IMR-90 (cell line): Measurements from ENCODE around the gene PPP1R14B. TPM values are rescaled to one million over a fixed set of nuclear protein-coding genes. Genes with fewer than 3 reads are reported as not detected.

Source experiments
- ATAC-seq: fragments of 200-7000 bp; cut with Tn5 transposase; 2 replicates; pipeline ENCODE4 v1.9.1; 2020; ENCODE audit warnings: low read depth, mild to moderate bottlenecking, moderate library complexity
- BruUV-seq: library from RNA; stranded (reverse); fragments of 400-500 nt; replicated peaks from 2 replicates; lab custom pipeline; 2021; lab: Mats Ljungman, UMichigan
- CTCF ChIA-PET: fragments of 300-600 bp; formaldehyde crosslinking; extraction: SDS; loops from one replicate; lab custom pipeline; 2021; ENCODE audit warnings: antibody characterized with exemption; lab: Yijun Ruan, JAX
- POLR2A ChIA-PET: fragments of 300-600 bp; sonication (Branson Sonifier 250); formaldehyde crosslinking; loops from one replicate; lab custom pipeline; 2022; ENCODE audit warnings: antibody characterized with exemption; ENCODE audit not compliant: unreplicated experiment; lab: Charles Lee
- DNase-seq: peaks from one replicate; pipeline ENCODE4 v3.0.0; 2013
- H2AFZ ChIP-seq: replicated peaks from 2 replicates; pipeline ENCODE3; 2013; ENCODE audit warnings: low read length, mild to moderate bottlenecking; ENCODE audit not compliant: poor library complexity
- H2AK5ac ChIP-seq: 2 replicates; pipeline ENCODE4 v1.6.1; 2013; ENCODE audit warnings: low read depth, low read length, inconsistent platforms
- H2AK9ac ChIP-seq: replicated peaks from 2 replicates; pipeline ENCODE3; 2013; ENCODE audit warnings: mild to moderate bottlenecking, low read depth, low read length, moderate library complexity; ENCODE audit not compliant: poor library complexity
- H2BK120ac ChIP-seq: 2 replicates; pipeline ENCODE4 v1.6.1; 2013; ENCODE audit warnings: low read depth, low read length, inconsistent platforms
- H2BK15ac ChIP-seq: 3 replicates; pipeline ENCODE4 v1.6.1; 2013; ENCODE audit warnings: low read depth, low read length, inconsistent platforms
- H2BK20ac ChIP-seq: 2 replicates; pipeline ENCODE4 v1.6.1; 2013; ENCODE audit warnings: low read depth, mild to moderate bottlenecking, inconsistent platforms, low read length, moderate library complexity
- H2BK5ac ChIP-seq: 2 replicates; pipeline ENCODE4 v1.6.1; 2013; ENCODE audit warnings: mild to moderate bottlenecking, low read depth, low read length, inconsistent platforms; ENCODE audit not compliant: poor library complexity, severe bottlenecking
- H3K14ac ChIP-seq: replicated peaks from 2 replicates; pipeline ENCODE4 v1.6.1; 2013; ENCODE audit warnings: low read depth, low read length, inconsistent platforms
- H3K18ac ChIP-seq: 2 replicates; pipeline ENCODE4 v1.6.1; 2013; ENCODE audit warnings: low read depth, low read length, control low read depth
- H3K23ac ChIP-seq: 2 replicates; pipeline ENCODE4 v1.6.1; 2013; ENCODE audit warnings: low read depth, low read length, inconsistent platforms
- H3K27ac ChIP-seq: 2 replicates; pipeline ENCODE4 v1.5.1; 2013; ENCODE audit warnings: mild to moderate bottlenecking, control low read depth, low read length; ENCODE audit not compliant: insufficient read depth
- H3K27me3 ChIP-seq: 2 replicates; pipeline ENCODE4 v1.6.1; 2013; ENCODE audit warnings: low read length; ENCODE audit not compliant: control insufficient read depth, insufficient read depth
- H3K36me3 ChIP-seq: 2 replicates; pipeline ENCODE4 v1.6.1; 2013; ENCODE audit warnings: low read length, mixed read lengths; ENCODE audit not compliant: control insufficient read depth, insufficient read depth
- H3K4ac ChIP-seq: 2 replicates; pipeline ENCODE4 v1.6.1; 2013; ENCODE audit warnings: low read depth, low read length, inconsistent platforms
- H3K4me1 ChIP-seq: 2 replicates; pipeline ENCODE4 v1.6.1; 2013; ENCODE audit warnings: low read length, mixed read lengths; ENCODE audit not compliant: control insufficient read depth, insufficient read depth
- H3K4me2 ChIP-seq: 2 replicates; pipeline ENCODE4 v1.6.1; 2013; ENCODE audit warnings: low read depth, mild to moderate bottlenecking, control low read depth, low read length, moderate library complexity
- H3K4me3 ChIP-seq: 2 replicates; pipeline ENCODE4 v1.5.1; 2013; ENCODE audit warnings: low read depth, mild to moderate bottlenecking, control low read depth, low read length, moderate library complexity; ENCODE audit not compliant: insufficient read depth
- H3K56ac ChIP-seq: 2 replicates; pipeline ENCODE4 v1.6.1; 2013; ENCODE audit warnings: low read length, inconsistent platforms; ENCODE audit not compliant: insufficient read depth; ENCODE audit errors: extremely low read depth
- H3K79me1 ChIP-seq, 2 experiments: 2 replicates each; pipeline ENCODE4 v1.6.1; 2013; ENCODE audit warnings: low read length in 2 of 2, inconsistent platforms in 1 of 2, low read depth in 1 of 2
- H3K9ac ChIP-seq: 2 replicates; pipeline ENCODE4 v1.6.1; 2013; ENCODE audit warnings: low read depth, low read length, control low read depth
- H3K9me1 ChIP-seq: 2 replicates; pipeline ENCODE4 v1.6.1; 2013; ENCODE audit warnings: low read length, inconsistent platforms; ENCODE audit not compliant: insufficient read depth
- H3K9me3 ChIP-seq: 2 replicates; pipeline ENCODE4 v1.6.1; 2013; ENCODE audit warnings: low read length; ENCODE audit not compliant: control insufficient read depth, insufficient read depth
- H4K20me1 ChIP-seq: 2 replicates; pipeline ENCODE4 v1.6.1; 2013; ENCODE audit warnings: low read length, inconsistent platforms; ENCODE audit not compliant: insufficient read depth
- H4K5ac ChIP-seq: 2 replicates; pipeline ENCODE4 v1.6.1; 2013; ENCODE audit warnings: mild to moderate bottlenecking, low read depth, low read length, control low read depth
- H4K8ac ChIP-seq, 2 experiments: 2 replicates each; pipeline ENCODE4 v1.6.1; 2013; ENCODE audit warnings: low read depth in 2 of 2, low read length in 2 of 2, control low read depth in 1 of 2, inconsistent platforms in 1 of 2
- H4K91ac ChIP-seq: 2 replicates; pipeline ENCODE4 v1.6.1; 2013; ENCODE audit warnings: low read depth, low read length, inconsistent platforms; ENCODE audit not compliant: insufficient read depth
- BHLHE40 ChIP-seq: fragments of 150-350 bp; IDR thresholded peaks from 2 replicates; pipeline ENCODE4 v1.6.1; 2016; ENCODE audit warnings: mild to moderate bottlenecking, low read depth, low read length
- CEBPB ChIP-seq: IDR thresholded peaks from 2 replicates; pipeline ENCODE4 v1.6.1; 2012; ENCODE audit warnings: low read depth, low read length, improper control_type of control experiment
- CHD1 ChIP-seq: IDR thresholded peaks from 2 replicates; pipeline ENCODE4 v1.6.1; 2012; ENCODE audit warnings: low read depth, low read length, improper control_type of control experiment
- ELK1 ChIP-seq: fragments of 150-350 bp; IDR thresholded peaks from 2 replicates; pipeline ENCODE4 v1.6.1; 2016; ENCODE audit warnings: low read depth, mild to moderate bottlenecking, low read length, moderate library complexity, borderline replicate concordance
- FOS ChIP-seq: fragments of 150-350 bp; IDR thresholded peaks from 2 replicates; pipeline ENCODE4 v1.6.1; 2016; ENCODE audit warnings: low read depth, low read length
- MAFK ChIP-seq: IDR thresholded peaks from 2 replicates; pipeline ENCODE4 v1.6.1; 2012; ENCODE audit warnings: low read depth, low read length, improper control_type of control experiment
- MAZ ChIP-seq: IDR thresholded peaks from 2 replicates; pipeline ENCODE4 v1.6.1; 2012; ENCODE audit warnings: low read depth, mild to moderate bottlenecking, low read length, improper control_type of control experiment, moderate library complexity, borderline replicate concordance
- MXI1 ChIP-seq: IDR thresholded peaks from 2 replicates; pipeline ENCODE4 v1.6.1; 2012; ENCODE audit warnings: low read depth, mild to moderate bottlenecking, low read length, moderate library complexity, borderline replicate concordance
- NFE2L2 ChIP-seq: fragments of 150-350 bp; IDR thresholded peaks from 2 replicates; pipeline ENCODE4 v1.6.1; 2016; ENCODE audit warnings: low read depth, mild to moderate bottlenecking, low read length
- POLR2A ChIP-seq: IDR thresholded peaks from 2 replicates; pipeline ENCODE4 v1.6.1; 2012; ENCODE audit warnings: mild to moderate bottlenecking, low read depth, low read length
- RAD21 ChIP-seq: IDR thresholded peaks from 2 replicates; pipeline ENCODE4 v1.6.1; 2012; ENCODE audit warnings: low read length, improper control_type of control experiment
- RCOR1 ChIP-seq: IDR thresholded peaks from 2 replicates; pipeline ENCODE4 v1.6.1; 2012; ENCODE audit warnings: mild to moderate bottlenecking, low read length, improper control_type of control experiment; ENCODE audit not compliant: insufficient replicate concordance
- RFX5 ChIP-seq: IDR thresholded peaks from 2 replicates; pipeline ENCODE4 v1.8.0; 2012; ENCODE audit warnings: low read depth, mild to moderate bottlenecking, low read length, moderate library complexity
- SMC3 ChIP-seq: fragments of 150-350 bp; IDR thresholded peaks from 2 replicates; pipeline ENCODE4 v1.6.1; 2016; ENCODE audit warnings: low read depth, mild to moderate bottlenecking, antibody characterized with exemption, low read length, moderate library complexity
- USF2 ChIP-seq: fragments of 150-350 bp; IDR thresholded peaks from 2 replicates; pipeline ENCODE4 v1.6.1; 2017; ENCODE audit warnings: mild to moderate bottlenecking, antibody characterized with exemption, low read length, low read depth
- WGBS, 2 experiments: methylation state at CpG; one replicate each; pipeline versions ENCODE4 v1.1.5 to v1.1.7; 2013; ENCODE audit warnings: missing lambda C conversion rate in 2 of 2; ENCODE audit not compliant: insufficient read length in 1 of 2; ENCODE audit errors: extremely low coverage in 2 of 2; 5-methylcytosine and 5-hydroxymethylcytosine counted together
- dilution Hi-C: fragments of 300-500 bp; cut with HindIII; formaldehyde crosslinking; loops from one replicate; pipeline ENCODE4 v1.14.3; 2018; ENCODE audit warnings: low sequenced_read_pairs; ENCODE audit not compliant: unreplicated experiment
- in situ Hi-C: fragments of 300-500 bp; cut with MboI; formaldehyde crosslinking; loops from 3 replicates; pipeline ENCODE4 v1.14.3; 2019; ENCODE audit warnings: low sequenced_read_pairs, inconsistent platforms, mixed read lengths
- intact Hi-C: fragments of 100-400 bp; cut with micrococcal nuclease; formaldehyde crosslinking; loops from 2 replicates; pipeline ENCODE4 v1.10.0; 2022
- polyA plus RNA-seq, 3 experiments: library from polyadenylated mRNA; depleted of rRNA; stranded (reverse); fragments of >200 nt; gene quantifications; 2 replicates each; pipeline ENCODE4 v1.2.3, GENCODE V29; 2012; ENCODE audit warnings: low replicate concordance in 1 of 3
- total RNA-seq: library from RNA; depleted of rRNA; stranded (reverse); fragments of >200 nt; gene quantifications from 2 replicates; pipeline ENCODE4 v1.2.3, GENCODE V29; 2012
- TF ChIP-seq, protein P1 (sequence below): conservative IDR thresholded peaks from 2 replicates; pipeline ENCODE4 v1.5.1; 2012; ENCODE audit warnings: mild to moderate bottlenecking, low read depth, low read length, improper control_type of control experiment

The PPP1R14B gene
- total and polyA plus RNA-seq, 2 of the 4 experiments (the other 2 are of a cell fraction), result 176 to 257 TPM

- Histone ChIP-seq H3K27ac (peak overlapping the region; percentile 15; the same call in 1 of the 2 replicates), H3K4me2 (peak overlapping the region; percentile 68), H3K79me1 (peaks cover 20 to 78% of the 10 kb centered on the region in 2 experiments), H2BK20ac (no peak overlapping the region), H2AFZ (peak overlapping the region; percentile 98), H3K56ac (no peak overlapping the region), H3K9ac (peak overlapping the region; percentile 5; the same call in 1 of the 2 replicates), H3K4me1 (peaks cover 23% of the 10 kb centered on the region), H4K20me1 (no peaks in the 10 kb centered on the region; the same call in 1 of the 2 replicates), H3K18ac (no peak overlapping the region), H3K4me3 (peak overlapping the region; percentile 83), H3K9me1 (peaks cover 16% of the 10 kb centered on the region), H3K4ac (peak overlapping the region; percentile 64), H3K14ac (no peak overlapping the region), H2AK9ac (peak overlapping the region; percentile 39), H3K9me3 (no peaks in the 10 kb centered on the region), H2BK120ac (no peak overlapping the region), H2AK5ac (0 out of 2 replicates have a peak overlapping the region, but pooled peaks have one; percentile 1), H3K27me3 (no peaks in the 10 kb centered on the region), H2BK5ac (no peak overlapping the region), H3K36me3 (no peaks in the 10 kb centered on the region), H4K91ac (no peak overlapping the region), H4K5ac (no peak overlapping the region), H4K8ac (peak overlapping the region in 1 of 2 experiments; percentile 22; a peak in 2 of 4 replicates), H3K23ac (0 out of 2 replicates have a peak overlapping the region, but pooled peaks have one; percentile 37), H2BK15ac (no peak overlapping the region)
- WGBS, 2 experiments, result 25% methylated on average over 2 of the region's 13 CpGs; no CpG with 5 or more reads in 1 of the 2 experiments
- no peak for DNase-seq
- dilution Hi-C loops, result no loop called here
- ChIA-PET POLR2A (no interaction called here), CTCF (interaction anchor here (0.6 kb wide), 1 partner anchor 1405 kb away, joined by 3 read pairs; no protein-coding TSS in a partner anchor)
- in situ Hi-C loops, result no loop called here
- BruUV-seq, result no TSS peak
- TF ChIP-seq RFX5 (no peak), POLR2A (no peak), RCOR1 (no peak), MAZ (no peak), FOS (no peak), SMC3 (no peak), MXI1 (no peak), CEBPB (no peak), CHD1 (no peak), NFE2L2 (no peak), BHLHE40 (no peak), ELK1 (no peak), MAFK (no peak), RAD21 (no peak), USF2 (no peak)
- TF ChIP-seq, protein P1, sequence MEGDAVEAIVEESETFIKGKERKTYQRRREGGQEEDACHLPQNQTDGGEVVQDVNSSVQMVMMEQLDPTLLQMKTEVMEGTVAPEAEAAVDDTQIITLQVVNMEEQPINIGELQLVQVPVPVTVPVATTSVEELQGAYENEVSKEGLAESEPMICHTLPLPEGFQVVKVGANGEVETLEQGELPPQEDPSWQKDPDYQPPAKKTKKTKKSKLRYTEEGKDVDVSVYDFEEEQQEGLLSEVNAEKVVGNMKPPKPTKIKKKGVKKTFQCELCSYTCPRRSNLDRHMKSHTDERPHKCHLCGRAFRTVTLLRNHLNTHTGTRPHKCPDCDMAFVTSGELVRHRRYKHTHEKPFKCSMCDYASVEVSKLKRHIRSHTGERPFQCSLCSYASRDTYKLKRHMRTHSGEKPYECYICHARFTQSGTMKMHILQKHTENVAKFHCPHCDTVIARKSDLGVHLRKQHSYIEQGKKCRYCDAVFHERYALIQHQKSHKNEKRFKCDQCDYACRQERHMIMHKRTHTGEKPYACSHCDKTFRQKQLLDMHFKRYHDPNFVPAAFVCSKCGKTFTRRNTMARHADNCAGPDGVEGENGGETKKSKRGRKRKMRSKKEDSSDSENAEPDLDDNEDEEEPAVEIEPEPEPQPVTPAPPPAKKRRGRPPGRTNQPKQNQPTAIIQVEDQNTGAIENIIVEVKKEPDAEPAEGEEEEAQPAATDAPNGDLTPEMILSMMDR, result no peak
- ATAC-seq, result no peak
- intact Hi-C loops, result loop anchor here (1.0 kb wide), 2 partner anchors 40 to 75 kb away; no protein-coding TSS in a partner anchor
Measured at GRCh38 chr11:64229744-64230170, 17.0 kb downstream of the PPP1R14B start.
